ENCODE data around the gene TBC1D10B. TPM values are rescaled to one million over a fixed set of nuclear protein-coding genes. Genes with fewer than 3 reads are reported as not detected.
A peak's percentile ranks its signal among the peaks of the same experiment; 100 is the strongest.
"Not testable (repeated sequence)": the region's sequence is repeated elsewhere in the genome, so short reads cannot be mapped to it uniquely, and the experiment has no call there.

TBC1D10B gene
- total RNA-seq, 1 experiment from 2014 or later: 60.6 TPM

DNA sequence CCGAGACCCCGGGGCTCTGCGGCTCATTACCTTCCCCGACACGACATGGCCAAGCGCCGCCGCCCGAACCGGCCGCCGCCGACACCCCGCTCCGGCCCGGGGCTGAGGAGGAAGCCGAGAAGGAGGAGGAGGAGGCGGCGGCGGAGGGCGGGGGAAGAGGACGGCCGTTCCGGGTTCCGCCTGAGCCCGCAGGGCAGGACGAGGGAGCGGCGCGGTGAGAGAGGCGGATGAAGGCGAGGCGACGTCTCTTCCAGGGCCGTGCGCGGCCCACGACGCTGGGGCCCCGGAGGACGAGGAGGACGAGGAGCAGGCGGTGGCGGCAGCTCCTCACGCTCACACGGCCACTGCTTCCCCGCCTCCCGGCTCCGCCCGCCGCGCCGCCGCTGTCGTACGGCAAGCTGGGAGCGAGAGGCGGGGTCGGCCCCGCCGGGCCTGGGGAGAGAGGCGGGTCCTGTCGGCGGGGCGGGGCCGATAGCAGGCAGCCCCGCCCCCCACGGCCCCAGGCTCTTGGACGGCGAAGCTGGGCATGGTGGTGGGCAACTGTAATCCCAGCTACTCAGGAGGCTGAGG lies 35.2 kb downstream of the TBC1D10B start:
- peak; percentile 89 for DNase-seq
- not testable (repeated sequence) for H3K9me3 ChIP-seq

DNA sequence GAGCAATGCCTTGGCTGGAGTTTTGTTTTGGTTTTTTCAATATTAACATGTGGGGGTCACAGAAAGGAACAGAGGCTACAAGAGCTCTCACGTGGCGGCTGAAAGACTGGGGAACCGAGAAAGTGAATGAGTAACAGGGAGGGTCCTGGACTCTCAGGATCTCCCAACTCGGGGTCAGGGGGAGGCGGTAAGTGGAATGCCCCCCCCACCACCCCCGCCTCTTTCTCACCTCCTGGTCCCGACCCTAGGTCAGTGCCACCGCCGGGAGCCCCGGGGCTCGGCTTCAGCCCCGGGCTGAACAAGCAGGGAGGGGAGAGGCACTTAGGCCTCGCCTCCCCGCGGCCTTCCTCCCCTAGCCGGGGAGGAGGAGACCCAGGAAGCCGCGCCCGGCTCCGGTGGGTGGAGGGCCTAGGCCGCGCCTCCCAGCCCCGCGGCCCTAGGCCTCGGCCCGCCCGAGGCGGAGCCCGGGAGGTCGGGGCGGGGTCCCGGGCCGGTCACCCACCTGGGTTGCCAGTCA lies 35.8 kb downstream of the TBC1D10B start:
- H3K36me3 ChIP-seq, H3K27me3 ChIP-seq, H3K9me3 ChIP-seq: not testable (repeated sequence)
- peak overlapping the region; percentile 74 for H3K4me3 ChIP-seq
- DNase-seq: peak; percentile 92

More for the DNA sequence above, 35.2 kb downstream of the TBC1D10B start:
- not testable (repeated sequence) for H3K27me3 ChIP-seq, H3K36me3 ChIP-seq
- peak overlapping the region; percentile 74 for H3K4me3 ChIP-seq

- H3K9me3 ChIP-seq, H3K36me3 ChIP-seq, DNase-seq, H3K27me3 ChIP-seq, H3K4me3 ChIP-seq: not testable (repeated sequence)
These were observed 46.1 kb downstream of the TBC1D10B start for GRCh38 chr16:30324220-30324619.

- not testable (repeated sequence) for H3K36me3 ChIP-seq, DNase-seq, H3K9me3 ChIP-seq, H3K27me3 ChIP-seq, H3K4me3 ChIP-seq
These were observed 51.6 kb downstream of the TBC1D10B start for GRCh38 chr16:30318647-30319046.

DNA sequence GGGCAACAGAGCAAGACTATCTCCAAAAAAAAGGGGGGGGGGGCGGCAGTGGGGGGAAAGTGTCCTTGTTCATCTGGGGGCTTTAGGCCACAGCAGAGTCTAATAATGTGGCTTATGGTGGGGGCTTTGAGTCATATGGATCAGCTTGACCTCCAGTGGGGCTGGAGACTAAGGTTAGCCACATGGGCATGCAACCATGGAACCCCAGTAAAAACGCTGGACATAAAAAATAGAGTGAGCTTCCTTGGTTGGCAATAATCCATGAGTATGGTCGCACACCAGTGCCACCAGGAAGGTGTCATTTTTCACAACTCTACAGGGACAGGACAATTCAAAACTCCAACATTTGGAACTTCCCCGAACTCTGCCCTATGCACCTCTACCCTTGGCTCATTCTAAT lies 59.4 kb downstream of the TBC1D10B start:
- DNase-seq, H3K9me3 ChIP-seq, H3K36me3 ChIP-seq, H3K27me3 ChIP-seq, H3K4me3 ChIP-seq: not testable (repeated sequence)

DNA sequence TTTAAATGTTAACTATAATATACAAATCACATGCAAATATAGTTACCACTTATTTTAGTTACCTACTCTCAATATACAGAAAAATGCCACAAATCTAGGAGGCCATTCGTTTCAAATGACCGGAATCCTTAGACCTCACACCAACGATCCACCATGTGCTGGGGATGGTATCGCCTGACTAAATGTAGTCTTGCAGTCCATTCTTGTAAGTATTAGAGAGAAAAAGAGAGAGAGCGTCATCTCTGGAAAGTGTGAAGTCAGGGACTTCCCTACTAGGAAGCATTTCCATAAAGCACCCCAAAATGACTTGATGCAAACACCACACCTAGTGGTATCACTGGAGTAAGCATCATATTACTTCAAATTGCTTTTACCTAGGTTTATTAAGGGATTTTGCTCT lies 61.0 kb downstream of the TBC1D10B start:
- not testable (repeated sequence) for H3K36me3 ChIP-seq, DNase-seq, H3K27me3 ChIP-seq

More for the DNA sequence above, 61.0 kb downstream of the TBC1D10B start:
- not testable (repeated sequence) for H3K9me3 ChIP-seq, H3K4me3 ChIP-seq

Other genes with a start within 250 kb of the TBC1D10B start
- gene MAPK3, start 247.3 kb downstream of the TBC1D10B start, total RNA-seq (2014; rRNA removed; shearing (Covaris generic); ENCODE audit: low replicate concordance): 13.3 and 20.0 TPM in 2 replicates
- gene CORO1A, start 186.9 kb downstream of the TBC1D10B start, total RNA-seq (2014; rRNA removed; shearing (Covaris generic); ENCODE audit: low replicate concordance): 1.9 and 3.1 TPM in 2 replicates
- 64.7 and 122 TPM in 2 replicates for gene BOLA2B, start 176.8 kb downstream of the TBC1D10B start, total RNA-seq (2014; rRNA removed; shearing (Covaris generic); ENCODE audit: low replicate concordance)
- gene SLX1A, start 176.6 kb downstream of the TBC1D10B start, total RNA-seq (2014; rRNA removed; shearing (Covaris generic); ENCODE audit: low replicate concordance): 30.9 and 54.9 TPM in 2 replicates
- gene SULT1A3, start 171.2 kb downstream of the TBC1D10B start, total RNA-seq (2014; rRNA removed; shearing (Covaris generic); ENCODE audit: low replicate concordance): 4.8 and 18.5 TPM in 2 replicates
- gene NPIPB13, start 122.0 kb downstream of the TBC1D10B start, total RNA-seq (2014; rRNA removed; shearing (Covaris generic); ENCODE audit: low replicate concordance): 0.89 and 4.2 TPM in 2 replicates
- 43.8 and 70.0 TPM in 2 replicates for gene CD2BP2, start 15.2 kb downstream of the TBC1D10B start, total RNA-seq (2014; rRNA removed; shearing (Covaris generic); ENCODE audit: low replicate concordance)
- gene MYL11, start 4.3 kb upstream of the TBC1D10B start, total RNA-seq (2014; rRNA removed; shearing (Covaris generic); ENCODE audit: low replicate concordance): not detected in 2 replicates
- not detected in 2 replicates for gene SEPTIN1, start 12.1 kb upstream of the TBC1D10B start, total RNA-seq (2014; rRNA removed; shearing (Covaris generic); ENCODE audit: low replicate concordance)
- 17.2 and 19.8 TPM in 2 replicates for gene ZNF48, start 24.9 kb upstream of the TBC1D10B start, total RNA-seq (2014; rRNA removed; shearing (Covaris generic); ENCODE audit: low replicate concordance)
- gene ZNF771, start 37.1 kb upstream of the TBC1D10B start, total RNA-seq (2014; rRNA removed; shearing (Covaris generic); ENCODE audit: low replicate concordance): 13.1 and 28.5 TPM in 2 replicates
- 106 and 131 TPM in 2 replicates for gene DCTPP1, start 59.5 kb upstream of the TBC1D10B start, total RNA-seq (2014; rRNA removed; shearing (Covaris generic); ENCODE audit: low replicate concordance)
- 75.8 and 110 TPM in 2 replicates for gene SEPHS2, start 75.4 kb upstream of the TBC1D10B start, total RNA-seq (2014; rRNA removed; shearing (Covaris generic); ENCODE audit: low replicate concordance)
- not detected in 2 replicates for gene ITGAL, start 102.2 kb upstream of the TBC1D10B start, total RNA-seq (2014; rRNA removed; shearing (Covaris generic); ENCODE audit: low replicate concordance)
- gene ZNF768, start 156.1 kb upstream of the TBC1D10B start, total RNA-seq (2014; rRNA removed; shearing (Covaris generic); ENCODE audit: low replicate concordance): 47.6 and 72.9 TPM in 2 replicates
- 11.8 and 27.9 TPM in 2 replicates for gene ZNF747, start 164.4 kb upstream of the TBC1D10B start, total RNA-seq (2014; rRNA removed; shearing (Covaris generic); ENCODE audit: low replicate concordance)
- gene ZNF764, start 187.9 kb upstream of the TBC1D10B start, total RNA-seq (2014; rRNA removed; shearing (Covaris generic); ENCODE audit: low replicate concordance): 2.0 and 6.8 TPM in 2 replicates
- 4.0 TPM in 2 replicates for gene ZNF688, start 201.2 kb upstream of the TBC1D10B start, total RNA-seq (2014; rRNA removed; shearing (Covaris generic); ENCODE audit: low replicate concordance)
- 11.4 and 15.7 TPM in 2 replicates for gene ZNF785, start 215.2 kb upstream of the TBC1D10B start, total RNA-seq (2014; rRNA removed; shearing (Covaris generic); ENCODE audit: low replicate concordance)
- 6.5 and 9.1 TPM in 2 replicates for gene ZNF689, start 239.9 kb upstream of the TBC1D10B start, total RNA-seq (2014; rRNA removed; shearing (Covaris generic); ENCODE audit: low replicate concordance)

All from MG63 (cell line).